ENCODE results near the gene MYO19. TPM values are rescaled to one million over a fixed set of nuclear protein-coding genes. Genes with fewer than 3 reads are reported as not detected.

Gene MYO19
- total RNA-seq, 1 experiment from 2014 or later: 167 TPM

DNA sequence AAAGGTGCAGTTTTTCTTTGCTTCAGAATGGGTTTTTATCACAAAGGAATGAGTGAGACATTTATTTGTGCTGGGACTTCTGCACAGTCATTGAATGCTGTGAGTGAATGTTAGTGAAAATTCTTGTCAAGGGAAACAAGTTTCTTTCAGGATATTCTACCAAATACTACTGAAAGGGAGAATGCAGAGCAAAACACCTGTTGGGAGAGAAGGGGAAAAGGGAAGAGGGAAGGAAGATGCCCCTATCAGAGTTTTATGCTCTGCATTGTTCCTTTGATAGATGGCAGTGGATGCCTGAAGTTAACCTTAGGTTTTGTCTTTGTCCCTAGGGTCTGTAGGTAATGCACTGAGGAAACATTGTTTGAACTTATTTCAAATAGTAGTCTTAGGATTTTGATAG is 13.1 kb upstream of the MYO19 start:
- Histone ChIP-seq H3K4me3 (replicated peaks in 1 of 2; ENCODE audit: low read depth in 1 of 2, low read length in 2 of 2) (no peak overlapping the region), H2AFZ (ENCODE audit: low read depth, low read length, poor library complexity, severe bottlenecking) (no peak overlapping the region), H3K79me2 (ENCODE audit: insufficient read depth, low read length) (peaks cover 88% of the 10 kb centered on the region), H3K9me3 (ENCODE audit: control insufficient read depth in 1 of 2, insufficient read depth in 1 of 2, low read depth in 1 of 2, low read length in 2 of 2) (no peaks in the 10 kb centered on the region), H3K4me2 (ENCODE audit: low read length) (no peak overlapping the region), H3K4me1 (ENCODE audit: control insufficient read depth in 1 of 2, insufficient read depth in 2 of 2, low read length in 2 of 2) (peaks cover 11 to 24% of the 10 kb centered on the region in 2 experiments; a peak in 3 of 4 replicates), H4K20me1 (ENCODE audit: insufficient read depth) (no peaks in the 10 kb centered on the region; the same call in 1 of the 2 replicates), H3K9ac (ENCODE audit: low read length) (no peak overlapping the region), H3K9me2 (ENCODE audit: insufficient read depth) (no peaks in the 10 kb centered on the region), H3K27ac (ENCODE audit: low read depth, low read length) (no peak overlapping the region), H3K36me3 (ENCODE audit: control insufficient read depth in 1 of 2, insufficient read depth in 2 of 2, low read length in 2 of 2) (peaks cover 0 to 6% of the 10 kb centered on the region in 2 experiments; a peak in 2 of 4 replicates), H3K27me3 (ENCODE audit: insufficient read depth, low read length) (no peaks in the 10 kb centered on the region)
- CTCF ChIA-PET: no interaction called here
- TF ChIP-seq, protein P1, sequence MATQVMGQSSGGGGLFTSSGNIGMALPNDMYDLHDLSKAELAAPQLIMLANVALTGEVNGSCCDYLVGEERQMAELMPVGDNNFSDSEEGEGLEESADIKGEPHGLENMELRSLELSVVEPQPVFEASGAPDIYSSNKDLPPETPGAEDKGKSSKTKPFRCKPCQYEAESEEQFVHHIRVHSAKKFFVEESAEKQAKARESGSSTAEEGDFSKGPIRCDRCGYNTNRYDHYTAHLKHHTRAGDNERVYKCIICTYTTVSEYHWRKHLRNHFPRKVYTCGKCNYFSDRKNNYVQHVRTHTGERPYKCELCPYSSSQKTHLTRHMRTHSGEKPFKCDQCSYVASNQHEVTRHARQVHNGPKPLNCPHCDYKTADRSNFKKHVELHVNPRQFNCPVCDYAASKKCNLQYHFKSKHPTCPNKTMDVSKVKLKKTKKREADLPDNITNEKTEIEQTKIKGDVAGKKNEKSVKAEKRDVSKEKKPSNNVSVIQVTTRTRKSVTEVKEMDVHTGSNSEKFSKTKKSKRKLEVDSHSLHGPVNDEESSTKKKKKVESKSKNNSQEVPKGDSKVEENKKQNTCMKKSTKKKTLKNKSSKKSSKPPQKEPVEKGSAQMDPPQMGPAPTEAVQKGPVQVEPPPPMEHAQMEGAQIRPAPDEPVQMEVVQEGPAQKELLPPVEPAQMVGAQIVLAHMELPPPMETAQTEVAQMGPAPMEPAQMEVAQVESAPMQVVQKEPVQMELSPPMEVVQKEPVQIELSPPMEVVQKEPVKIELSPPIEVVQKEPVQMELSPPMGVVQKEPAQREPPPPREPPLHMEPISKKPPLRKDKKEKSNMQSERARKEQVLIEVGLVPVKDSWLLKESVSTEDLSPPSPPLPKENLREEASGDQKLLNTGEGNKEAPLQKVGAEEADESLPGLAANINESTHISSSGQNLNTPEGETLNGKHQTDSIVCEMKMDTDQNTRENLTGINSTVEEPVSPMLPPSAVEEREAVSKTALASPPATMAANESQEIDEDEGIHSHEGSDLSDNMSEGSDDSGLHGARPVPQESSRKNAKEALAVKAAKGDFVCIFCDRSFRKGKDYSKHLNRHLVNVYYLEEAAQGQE (IDR thresholded peaks at IDR 0.05; ENCODE audit: low read depth): no peak
- TF ChIP-seq ZNF274 (IDR thresholded peaks at IDR 0.05; ENCODE audit: low read depth, low read length) (no peak), TCF7L2 (IDR thresholded peaks at IDR 0.05; ENCODE audit: borderline replicate concordance, extremely low read depth, insufficient read depth, insufficient read length) (no peak), RAD21 (IDR thresholded peaks at IDR 0.05; ENCODE audit: low read depth) (no peak), SRF (IDR thresholded peaks at IDR 0.05; ENCODE audit: low read depth) (no peak), ELF1 (IDR thresholded peaks at IDR 0.05; ENCODE audit: borderline replicate concordance, low read depth) (no peak), SIN3A (IDR thresholded peaks at IDR 0.05; ENCODE audit: low read depth) (no peak), YY1 (IDR thresholded peaks at IDR 0.05; ENCODE audit: extremely low read depth, insufficient replicate concordance, low read depth, low read length) (no peak), FOSL1 (IDR thresholded peaks at IDR 0.05; ENCODE audit: low read depth) (no peak), CBX3 (IDR thresholded peaks at IDR 0.05; ENCODE audit: low read depth) (no peak), POLR2AphosphoS5 (IDR thresholded peaks at IDR 0.05; ENCODE audit: low read depth, low read length) (no peak), CEBPB (IDR thresholded peaks at IDR 0.05; ENCODE audit: low read depth) (no peak)
- DNase-seq (ENCODE audit: low read depth, low spot score) (no peak), ATAC-seq (no peak)
- BruUV-seq (replicated peaks): no TSS peak
- POLR2A ChIA-PET: no interaction called here
- intact Hi-C loops (cut with micrococcal nuclease): loop anchor here (5.0 kb wide), 1 partner anchor 55 kb away; the partner anchor contains the start of gene MRM1
- RAD21 ChIA-PET (ENCODE audit: low non-redundant PET in 1 of 2, low total read pairs in 2 of 2, uncharacterized antibody in 2 of 2, unreplicated experiment in 2 of 2): interaction anchor here in 1 of 2 experiments (0.7 kb wide), 1 partner anchor 10 kb away, joined by 6 read pairs; no protein-coding TSS in a partner anchor

Data from HCT116 (cell line).